SK-N-SH (cell line): ENCODE measurements around the gene TBC1D30. TPM values are rescaled to one million over a fixed set of nuclear protein-coding genes. Genes with fewer than 3 reads are reported as not detected.

Source experiments
- CTCF ChIA-PET: fragments of 300-600, 350-600 bp; formaldehyde crosslinking; extraction: SDS; loops from one replicate; lab custom pipeline; 2021; lab: Yijun Ruan, JAX
- POLR2A ChIA-PET: fragments of 350-600 bp; sonication (Branson Sonifier 250); formaldehyde crosslinking; extraction: SDS; loops from one replicate; lab custom pipeline; 2020; ENCODE audit warnings: antibody characterized with exemption, inconsistent platforms; lab: Yijun Ruan, JAX
- DNase-seq: peaks from one replicate; pipeline ENCODE4 v3.0.0; 2012
- H2AFZ ChIP-seq: fragments of 200-600 bp; sonication (generic); 2 replicates; pipeline ENCODE4 v1.8.1; 2016; ENCODE audit warnings: antibody characterized with exemption, mild to moderate bottlenecking, low read depth
- H3F3A ChIP-seq: fragments of 200-600 bp; sonication (generic); replicated peaks from 2 replicates; pipeline ENCODE3; 2016; ENCODE audit warnings: antibody characterized with exemption, mild to moderate bottlenecking; ENCODE audit not compliant: insufficient read depth
- H3K27ac ChIP-seq, 2 experiments: fragments of 200-500 bp in 1 of 2; fragments of 200-600 bp in 1 of 2; sonication (Bioruptor generic) in 1 of 2; sonication (generic), shearing (Covaris generic) in 1 of 2; 2 replicates each; pipeline versions ENCODE4 v1.5.1 to v1.6.1; 2014 to 2016; ENCODE audit warnings: low read depth in 2 of 2, inconsistent platforms in 1 of 2, low read length in 1 of 2, mild to moderate bottlenecking in 1 of 2, mixed read lengths in 1 of 2
- H3K27me3 ChIP-seq: fragments of 200-600 bp; sonication (generic), shearing (Covaris generic); 2 replicates; pipeline ENCODE4 v1.6.1; 2016; ENCODE audit warnings: mixed run types; ENCODE audit not compliant: insufficient read depth
- H3K36me3 ChIP-seq, 2 experiments: fragments of 200-500 bp in 1 of 2; fragments of 200-600 bp in 1 of 2; sonication (Bioruptor generic) in 1 of 2; sonication (generic) in 1 of 2; replicated peaks in 1 of 2; 2 replicates each; pipeline versions ENCODE3 to v1.5.1; 2014 to 2016; ENCODE audit warnings: low read length in 1 of 2, mild to moderate bottlenecking in 1 of 2; ENCODE audit not compliant: insufficient read depth in 2 of 2, control insufficient read depth in 1 of 2
- H3K4me1 ChIP-seq, 2 experiments: fragments of 200-500 bp in 1 of 2; fragments of 200-600 bp in 1 of 2; sonication (Bioruptor generic) in 1 of 2; sonication (generic), shearing (Covaris generic) in 1 of 2; 2 replicates each; pipeline versions ENCODE4 v1.5.1 to v1.6.1; 2014 to 2016; ENCODE audit warnings: low read depth in 1 of 2, low read length in 1 of 2, mixed run types in 1 of 2; ENCODE audit not compliant: insufficient read depth in 2 of 2, control insufficient read depth in 1 of 2
- H3K4me2 ChIP-seq: fragments of 200-600 bp; sonication (generic), shearing (Covaris generic); 2 replicates; pipeline ENCODE4 v1.6.1; 2017; ENCODE audit warnings: mixed run types
- H3K4me3 ChIP-seq, 2 experiments: fragments of 200-500 bp in 1 of 2; fragments of 200-600 bp in 1 of 2; sonication (Bioruptor generic) in 1 of 2; sonication (generic), shearing (Covaris generic) in 1 of 2; 2 replicates each; pipeline versions ENCODE4 v1.5.1 to v1.8.1; 2014 to 2016; ENCODE audit warnings: low read depth in 2 of 2, inconsistent platforms in 1 of 2, low read length in 1 of 2, mild to moderate bottlenecking in 1 of 2, mixed read lengths in 1 of 2, moderate library complexity in 1 of 2
- H3K79me2 ChIP-seq: fragments of 200-600 bp; sonication (generic); 2 replicates; pipeline ENCODE4 v1.8.1; 2017; ENCODE audit warnings: mild to moderate bottlenecking; ENCODE audit not compliant: insufficient read depth
- H3K9ac ChIP-seq: fragments of 200-600 bp; sonication (generic); 2 replicates; pipeline ENCODE4 v1.6.1; 2017; ENCODE audit warnings: mixed run types
- H3K9me2 ChIP-seq: fragments of 200-600 bp; sonication (generic); 2 replicates; pipeline ENCODE4 v1.6.1; 2017; ENCODE audit warnings: mixed run types
- H3K9me3 ChIP-seq: fragments of 200-600 bp; sonication (generic); 2 replicates; pipeline ENCODE4 v1.6.1; 2017; ENCODE audit warnings: mixed run types, mild to moderate bottlenecking, moderate library complexity
- H4K20me1 ChIP-seq: fragments of 200-600 bp; sonication (generic); 2 replicates; pipeline ENCODE4 v1.6.1; 2017; ENCODE audit warnings: mild to moderate bottlenecking, mixed run types; ENCODE audit not compliant: insufficient read depth
- FOSL2 ChIP-seq: IDR thresholded peaks from 2 replicates; pipeline ENCODE4 v1.4.0; 2012; ENCODE audit warnings: low read depth, mild to moderate bottlenecking, moderate library complexity, borderline replicate concordance
- FOXM1 ChIP-seq: IDR thresholded peaks from 2 replicates; pipeline ENCODE4 v1.4.0; 2012; ENCODE audit warnings: low read depth, mild to moderate bottlenecking
- GABPA ChIP-seq: IDR thresholded peaks from 2 replicates; pipeline ENCODE4 v1.4.0; 2012; ENCODE audit warnings: low read depth, mild to moderate bottlenecking
- NRF1 ChIP-seq: IDR thresholded peaks from 2 replicates; pipeline ENCODE4 v1.6.1; 2012; ENCODE audit warnings: low read depth, mild to moderate bottlenecking, low read length
- PBX3 ChIP-seq: IDR thresholded peaks from 2 replicates; pipeline ENCODE4; 2012
- POLR2AphosphoS5 ChIP-seq: IDR thresholded peaks from 2 replicates; pipeline ENCODE4 v1.6.1; 2012; ENCODE audit warnings: low read depth, low read length
- RAD21 ChIP-seq: IDR thresholded peaks from 2 replicates; pipeline ENCODE4 v1.6.1; 2012; ENCODE audit warnings: mild to moderate bottlenecking, low read length
- RCOR1 ChIP-seq: fragments of 150-350 bp; IDR thresholded peaks from 2 replicates; pipeline ENCODE4 v1.6.1; 2017; ENCODE audit warnings: antibody characterized with exemption, low read length
- RFX5 ChIP-seq: IDR thresholded peaks from 2 replicates; pipeline ENCODE4 v1.6.1; 2012; ENCODE audit warnings: mild to moderate bottlenecking, improper control_type of control experiment, low read length
- SIN3A ChIP-seq: IDR thresholded peaks from 2 replicates; pipeline ENCODE4 v1.6.1; 2012; ENCODE audit warnings: low read depth, mild to moderate bottlenecking, low read length, moderate library complexity, borderline replicate concordance
- USF1 ChIP-seq: IDR thresholded peaks from 2 replicates; pipeline ENCODE4 v1.4.0; 2012; ENCODE audit warnings: low read depth, borderline replicate concordance
- USF2 ChIP-seq: fragments of 150-350 bp; IDR thresholded peaks from 2 replicates; pipeline ENCODE4 v1.6.1; 2017; ENCODE audit warnings: antibody characterized with exemption, low read length, low read depth, borderline replicate concordance
- ZBTB33 ChIP-seq: IDR thresholded peaks from 2 replicates; pipeline ENCODE4 v1.4.0; 2012; ENCODE audit warnings: low read depth, borderline replicate concordance
- WGBS: methylation state at CpG from one replicate; pipeline ENCODE4 v1.1.6; 2017; ENCODE audit warnings: low lambda C conversion rate; 5-methylcytosine and 5-hydroxymethylcytosine counted together
- polyA plus RNA-seq, 3 experiments: library from polyadenylated mRNA; depleted of rRNA; stranded (reverse); fragments of >200 nt; gene quantifications; 2 replicates each; pipeline ENCODE4 v1.2.3, GENCODE V29; 2012

The TBC1D30 gene
- polyA plus RNA-seq, 1 of the 3 experiments (the other 2 are of a cell fraction): 0.23 TPM

- Histone ChIP-seq H2AFZ (no peak overlapping the region), H3K27me3 (peaks cover 31% of the 10 kb centered on the region)
Measured at GRCh38 chr12:64821116-64821630, 3.3 kb upstream of the TBC1D30 start.

More at GRCh38 chr12:64821116-64821630, 3.3 kb upstream of the TBC1D30 start:
- ChIA-PET CTCF (interaction anchor here (0.7 to 2.2 kb wide), 5 partner anchors 19 to 411 kb away, joined by 3 to 10 read pairs (median 3); no protein-coding TSS in a partner anchor), POLR2A (no interaction called here)
- H3K4me2 ChIP-seq: no peak overlapping the region
- peaks cover 0 to 4% of the 10 kb centered on the region in 2 experiments; a peak in 1 of 4 replicates for H3K4me1 ChIP-seq
- H3K9ac ChIP-seq: no peak overlapping the region
- H3K36me3 ChIP-seq: no peaks in the 10 kb centered on the region
- 29% methylated on average over 5 of the region's 5 CpGs for WGBS
- no peaks in the 10 kb centered on the region for H3F3A ChIP-seq
- no peak for DNase-seq
- H3K9me2 ChIP-seq: no peaks in the 10 kb centered on the region
- no peak overlapping the region for H3K27ac ChIP-seq
- TF ChIP-seq FOXM1 (no peak), RCOR1 (no peak), SIN3A (no peak), FOSL2 (no peak), USF2 (no peak), RAD21 (no peak), PBX3 (no peak), GABPA (no peak), NRF1 (no peak), ZBTB33 (no peak), POLR2AphosphoS5 (no peak), USF1 (no peak), RFX5 (no peak)
- peaks cover 6% of the 10 kb centered on the region; the same call in 1 of the 2 replicates for H3K9me3 ChIP-seq
- no peaks in the 10 kb centered on the region for H4K20me1 ChIP-seq
- no peaks in the 10 kb centered on the region for H3K79me2 ChIP-seq
- H3K4me3 ChIP-seq: no peak overlapping the region
